PFSK-1 (cell line): Measurements from ENCODE around the gene ABCF2.

Experiments
- FOXP2 ChIP-seq: optimal IDR thresholded peaks from 2 replicates; pipeline ENCODE3; 2011; ENCODE audit warnings: borderline replicate concordance, control low read depth, inconsistent platforms; ENCODE audit not compliant: insufficient read depth; ENCODE audit errors: extremely low read length, extremely low read depth
- POLR2AphosphoS5 ChIP-seq: IDR thresholded peaks from 2 replicates; pipeline ENCODE4 v1.6.1; 2012; ENCODE audit warnings: low read depth, mild to moderate bottlenecking, control low read depth, low read length, moderate library complexity
- REST ChIP-seq, 2 experiments: IDR thresholded peaks; 2 replicates each; pipeline versions ENCODE4 v1.6.1 to v1.8.0; 2011 to 2012; ENCODE audit warnings: low read depth in 2 of 2, low read length in 2 of 2, control low read depth in 1 of 2, inconsistent platforms in 1 of 2, mild to moderate bottlenecking in 1 of 2, moderate library complexity in 1 of 2; ENCODE audit not compliant: insufficient read depth in 1 of 2
- SIN3A ChIP-seq: IDR thresholded peaks from 2 replicates; pipeline ENCODE4 v1.6.1; 2012; ENCODE audit warnings: mild to moderate bottlenecking, low read length, moderate library complexity, borderline replicate concordance; ENCODE audit not compliant: insufficient read depth
- TAF1 ChIP-seq: IDR thresholded peaks from 2 replicates; pipeline ENCODE4 v1.6.1; 2012; ENCODE audit warnings: low read length, control low read depth, borderline replicate concordance; ENCODE audit not compliant: insufficient read depth

Gene ABCF2

GRCh38 chr7:151213826-151214225 lies 13.2 kb downstream of the ABCF2 start:
- TF ChIP-seq TAF1, result no peak
- TF ChIP-seq REST (IDR thresholded peaks at IDR 0.05; ENCODE audit: insufficient read depth in 1 of 2, low read depth in 2 of 2, low read length in 2 of 2), result no peak
- no peak for TF ChIP-seq POLR2AphosphoS5
- no peak for TF ChIP-seq SIN3A
- TF ChIP-seq FOXP2, result no peak

GRCh38 chr7:151212626-151213025 lies 14.4 kb downstream of the ABCF2 start:
- TF ChIP-seq TAF1, result no peak
- no peak for TF ChIP-seq FOXP2
- no peak for TF ChIP-seq POLR2AphosphoS5
- no peak for TF ChIP-seq REST (IDR thresholded peaks at IDR 0.05; ENCODE audit: insufficient read depth in 1 of 2, low read depth in 2 of 2, low read length in 2 of 2)
- no peak for TF ChIP-seq SIN3A

- peak; percentile 8; the same call in 1 of the 2 replicates for TF ChIP-seq POLR2AphosphoS5
- no peak for TF ChIP-seq SIN3A
These were observed 15.7 kb downstream of the ABCF2 start for GRCh38 chr7:151211155-151211772.

- TF ChIP-seq REST (IDR thresholded peaks at IDR 0.05; ENCODE audit: insufficient read depth in 1 of 2, low read depth in 2 of 2, low read length in 2 of 2) (no peak), TAF1 (no peak), POLR2AphosphoS5 (no peak), SIN3A (no peak)
These were observed 16.7 kb downstream of the ABCF2 start, which contains the start of gene H2BK1 for GRCh38 chr7:151210087-151210854. Gene H2BK1 (minus strand): TSS chr7:151210488. CDS start chr7:151210318, 170 bp downstream.

GRCh38 chr7:151209588-151209987 lies 17.4 kb downstream of the ABCF2 start:
- TF ChIP-seq SIN3A (no peak), REST (IDR thresholded peaks at IDR 0.05; ENCODE audit: insufficient read depth in 1 of 2, low read depth in 2 of 2, low read length in 2 of 2) (no peak), FOXP2 (no peak), POLR2AphosphoS5 (no peak), TAF1 (no peak)
